NCI-H2227 (cell line): ENCODE data around the gene RB1.
"Not testable (repeated sequence)": the region's sequence is repeated elsewhere in the genome, so short reads cannot be mapped to it uniquely, and the experiment has no call there.

ENCODE experiments used
- DNase-seq: peaks from one replicate; lab custom pipeline; 2025; ENCODE audit not compliant: unreplicated experiment; lab: John Stamatoyannopoulos, UW

Gene RB1

DNA sequence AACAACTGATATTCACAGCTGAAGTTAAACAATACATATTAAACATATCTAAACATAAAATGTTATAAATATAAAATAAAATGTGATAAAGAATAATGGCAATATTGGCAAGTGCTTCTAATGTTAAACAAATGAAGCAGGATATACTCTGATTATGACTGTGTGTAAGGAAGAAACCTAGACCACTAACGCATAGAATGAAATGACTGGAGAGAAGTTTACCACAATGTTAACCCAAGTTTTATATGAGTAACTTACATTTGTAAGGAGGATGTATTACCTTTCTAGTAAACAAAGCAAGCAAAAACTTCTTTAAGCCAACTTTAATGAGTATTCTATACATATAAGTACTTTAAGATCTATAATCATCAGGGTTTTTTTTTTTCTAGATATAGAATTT, 43.0 kb downstream of the RB1 start:
- no peak for DNase-seq

DNA sequence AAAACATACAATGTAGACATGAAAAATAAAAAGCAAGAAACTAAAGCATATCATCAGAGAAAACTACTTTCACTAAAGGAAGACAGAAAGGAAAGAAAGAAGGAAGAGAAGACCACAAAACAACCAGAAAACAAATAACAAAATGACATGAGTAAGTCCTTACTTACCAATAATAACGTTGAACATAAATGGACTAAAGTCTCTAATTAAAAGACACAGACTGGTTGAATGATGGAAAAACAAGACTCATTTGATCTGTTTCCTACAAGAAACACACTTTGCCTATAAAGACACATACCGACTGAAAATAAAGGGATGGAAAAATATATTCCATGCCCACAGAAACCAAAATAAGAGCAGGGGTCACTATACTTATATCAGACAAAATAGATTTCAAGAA, 46.0 kb downstream of the RB1 start:
- DNase-seq, result no peak

GRCh38 chr13:48353590-48353989, 50.0 kb downstream of the RB1 start:
- DNase-seq, result no peak

DNA sequence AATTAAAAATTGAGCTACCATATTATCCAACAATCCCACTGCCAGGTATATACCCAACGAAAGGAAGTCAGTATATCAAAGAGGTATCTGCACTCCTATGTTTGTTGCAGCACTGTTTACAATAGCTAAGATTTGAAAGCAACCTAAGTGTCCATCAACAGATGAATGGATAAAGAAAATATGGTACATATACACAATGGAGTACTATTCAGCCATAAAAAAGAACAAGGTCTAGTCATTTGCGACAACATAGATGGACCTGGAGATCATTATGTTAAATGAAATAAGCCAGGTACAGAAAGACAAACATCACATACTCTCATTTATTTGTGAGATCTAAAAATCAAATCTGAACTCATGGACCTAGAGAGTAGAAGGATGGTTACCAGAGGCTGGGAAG, 52.0 kb downstream of the RB1 start:
- not testable (repeated sequence) for DNase-seq

DNA sequence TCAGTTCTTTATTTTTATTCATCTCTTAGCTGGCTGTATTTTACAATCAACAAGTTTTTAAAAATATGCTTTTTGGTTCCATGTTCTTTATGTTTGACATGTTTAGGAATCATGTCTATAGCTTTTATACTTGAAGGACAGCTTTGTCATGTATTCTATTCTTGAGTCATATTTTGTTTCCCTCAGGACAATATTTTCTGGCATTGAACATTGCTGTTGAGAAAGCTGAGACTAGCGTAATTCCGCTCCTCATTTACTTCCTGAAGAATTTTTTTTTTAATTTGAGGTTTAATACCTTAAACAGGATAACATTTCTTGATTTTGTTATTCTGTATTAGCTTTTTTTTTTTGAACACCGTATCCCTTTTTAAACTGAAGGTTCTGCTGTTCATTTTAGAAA, 53.2 kb downstream of the RB1 start:
- no peak for DNase-seq

DNA sequence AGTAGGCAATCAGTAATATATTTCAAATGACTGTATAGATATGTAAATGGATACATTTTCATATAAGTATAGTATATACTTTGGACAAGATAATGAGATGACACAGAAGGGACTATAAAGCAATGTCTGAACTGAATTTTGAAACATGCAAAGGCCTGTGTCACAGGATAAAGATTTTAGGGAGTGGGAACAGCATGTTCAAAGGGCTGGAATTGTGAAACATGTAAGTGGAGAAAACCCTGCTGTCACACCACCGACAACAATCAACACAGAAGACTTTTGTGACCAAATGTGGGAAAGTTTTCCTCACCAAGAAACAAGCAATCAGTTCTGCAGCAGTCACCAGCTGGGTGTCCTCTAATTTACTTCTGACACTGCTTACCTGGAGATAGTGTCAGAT, 66.4 kb downstream of the RB1 start:
- DNase-seq, result no peak

- no peak for DNase-seq
Measured at GRCh38 chr13:48370815-48371214, 67.3 kb downstream of the RB1 start.

GRCh38 chr13:48377857-48378256, 74.3 kb downstream of the RB1 start:
- no peak for DNase-seq

GRCh38 chr13:48380581-48380980, 77.0 kb downstream of the RB1 start:
- no peak for DNase-seq

DNA sequence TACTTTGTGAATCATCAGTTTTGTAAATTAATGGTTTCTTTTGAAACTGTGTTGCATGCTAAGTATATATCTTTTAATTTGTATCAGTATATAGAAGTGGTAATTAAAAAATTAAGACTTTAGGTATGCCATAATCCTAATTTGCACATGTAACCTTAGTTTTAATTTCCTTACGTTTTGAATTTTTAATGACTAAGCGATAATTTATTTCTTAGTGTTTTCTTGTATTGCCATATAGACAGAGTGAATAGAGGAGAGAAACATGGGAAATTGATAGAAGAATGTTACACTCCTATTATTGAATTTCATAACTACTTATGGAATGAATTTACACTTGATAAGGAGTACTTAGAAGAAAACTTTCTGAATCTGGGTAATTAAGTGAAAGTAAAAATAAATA, 79.8 kb downstream of the RB1 start:
- no peak for DNase-seq

DNA sequence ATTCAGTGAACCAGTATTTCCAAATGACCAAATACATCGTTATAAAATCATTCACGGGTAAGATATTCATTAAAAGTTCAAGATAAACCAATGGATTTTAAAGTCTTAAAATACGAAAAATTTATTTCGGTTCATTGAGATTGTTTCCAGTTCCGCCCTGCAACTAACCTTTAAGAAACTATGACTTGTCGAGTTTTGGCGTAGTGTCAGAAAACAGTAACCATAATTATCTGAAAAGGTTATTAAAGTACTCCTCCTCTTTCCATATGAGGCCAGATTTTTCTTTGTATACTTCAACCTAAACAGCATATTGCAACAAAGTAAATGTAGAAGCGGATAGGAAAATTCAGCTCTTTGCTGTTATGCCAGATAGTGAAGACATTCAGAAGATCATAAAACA, 83.3 kb downstream of the RB1 start:
- DNase-seq, result no peak

GRCh38 chr13:48391257-48391656, 87.7 kb downstream of the RB1 start:
- no peak for DNase-seq

DNA sequence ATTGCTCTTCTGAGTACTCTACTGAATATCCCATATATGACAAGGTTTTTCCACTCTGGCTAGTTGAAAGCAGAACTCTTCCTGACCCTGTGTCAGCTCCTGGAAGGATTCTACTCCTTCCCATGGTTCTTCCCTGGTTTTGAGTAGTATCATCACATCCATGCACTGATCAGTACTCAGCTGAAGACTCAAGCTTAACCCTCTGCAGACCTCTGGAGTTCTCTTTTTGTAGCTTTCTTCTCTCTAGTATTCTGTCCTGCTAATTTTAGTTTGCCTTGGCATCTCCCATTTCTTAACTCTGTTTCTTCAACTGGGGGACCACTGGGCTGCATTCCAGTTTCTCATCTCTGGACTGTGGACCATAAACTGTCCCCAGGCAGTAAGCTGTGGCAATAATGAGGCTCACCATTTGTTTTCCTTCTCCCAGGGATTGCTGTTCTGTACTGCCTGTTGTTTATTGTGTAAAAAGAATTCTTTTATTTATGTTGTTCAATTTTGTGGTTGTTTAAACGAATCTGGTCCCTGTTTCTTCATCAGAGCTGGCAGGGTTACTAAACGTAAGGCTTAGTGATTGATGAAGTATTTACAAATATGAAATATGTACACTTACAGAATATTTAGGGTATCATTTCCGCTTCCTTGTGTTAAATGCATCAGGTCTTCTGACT, 89.6 kb downstream of the RB1 start:
- DNase-seq, result no peak

DNA sequence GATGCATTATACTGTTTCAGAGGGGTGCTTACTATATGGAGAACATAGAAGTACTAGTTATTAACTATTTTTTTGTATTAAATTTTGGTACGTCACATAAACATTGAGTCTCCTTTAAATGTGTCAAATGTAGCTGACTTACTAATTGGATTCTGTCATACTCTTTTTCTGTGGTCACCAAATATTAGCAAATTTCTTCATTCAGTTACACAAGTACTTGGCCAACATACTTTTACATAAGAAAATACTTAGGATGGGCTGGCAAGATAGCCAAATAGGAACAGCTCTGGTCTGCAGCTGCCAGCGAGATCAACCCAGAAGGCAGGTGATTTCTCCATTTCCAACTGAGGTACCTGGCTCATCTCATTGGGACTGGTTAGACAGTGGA, 90.1 kb downstream of the RB1 start:
- DNase-seq, result no peak

DNA sequence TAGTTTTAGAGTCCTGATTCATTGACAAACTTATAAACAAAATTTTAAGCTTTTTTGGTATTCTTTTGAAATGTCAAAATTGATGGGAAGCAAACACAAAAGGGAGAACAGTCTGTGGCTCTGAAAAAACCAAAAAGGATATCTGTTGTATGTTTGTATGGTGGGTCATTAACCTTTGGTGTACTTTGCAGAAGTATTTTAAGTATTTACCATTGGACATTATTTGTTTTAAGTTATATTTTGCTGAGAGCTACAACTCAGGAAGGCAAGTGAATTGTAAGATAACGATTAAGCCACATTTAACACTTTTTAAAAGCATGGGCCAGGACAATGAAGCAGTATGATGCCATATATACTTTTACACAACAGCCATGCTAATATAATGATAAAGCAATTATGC, 94.2 kb downstream of the RB1 start:
- no peak for DNase-seq

DNA sequence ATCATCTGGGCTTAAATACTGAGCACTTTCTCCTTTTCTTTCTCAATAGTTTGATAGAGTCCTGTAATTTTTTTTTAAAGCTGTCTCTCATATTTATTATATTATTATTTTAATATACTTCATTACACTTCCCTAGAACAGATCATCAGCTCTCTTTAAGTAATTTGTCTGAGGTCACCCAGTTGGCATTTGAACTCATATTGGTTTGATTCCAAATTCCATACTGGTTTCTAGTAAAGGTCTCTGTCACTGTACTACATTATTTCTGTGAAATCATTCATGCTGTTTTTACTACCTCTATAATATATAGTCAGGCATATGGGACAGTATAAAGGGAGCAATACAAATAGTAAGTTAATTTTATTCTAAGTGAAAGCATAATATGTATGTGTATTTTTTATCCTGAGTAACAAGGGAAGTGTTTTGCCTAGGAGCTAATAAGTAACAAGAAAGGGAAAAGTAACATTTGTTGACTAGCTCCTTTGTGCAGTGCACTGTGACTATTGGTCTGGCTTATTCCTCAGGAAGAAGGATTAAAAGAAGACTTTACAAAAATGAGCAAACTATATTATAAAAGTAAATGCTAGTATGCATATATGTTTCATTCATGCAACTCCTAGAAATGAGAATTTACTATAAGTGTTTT, 95.0 kb downstream of the RB1 start:
- no peak for DNase-seq

DNA sequence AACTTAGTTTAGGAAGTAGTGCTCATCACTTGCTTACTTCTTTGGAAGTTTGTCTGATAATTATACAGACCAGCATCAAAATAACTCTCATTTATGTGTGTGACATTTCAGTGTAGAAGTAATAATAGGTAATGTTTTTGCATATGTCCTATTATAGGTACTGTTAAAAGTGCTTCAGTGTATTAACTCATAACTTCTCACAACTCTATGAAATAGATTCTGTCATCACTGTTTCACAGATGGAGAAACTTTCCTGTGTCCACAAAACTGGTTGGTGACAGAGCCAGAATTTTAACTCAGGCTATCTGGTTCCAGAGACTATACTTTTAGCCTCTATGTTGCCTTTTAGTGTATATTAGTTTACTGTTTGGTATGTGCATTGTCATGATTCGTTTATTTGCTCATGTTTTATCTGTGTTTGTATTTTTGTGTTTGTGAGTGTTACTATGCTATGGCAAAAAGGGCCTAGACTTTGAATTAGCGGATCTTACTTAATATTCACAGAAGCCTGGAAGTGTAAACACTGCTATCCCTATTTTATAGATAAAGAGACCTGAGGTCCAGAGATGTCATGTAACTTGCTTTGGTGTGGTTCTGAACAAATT, 96.6 kb downstream of the RB1 start:
- DNase-seq, result no peak

DNA sequence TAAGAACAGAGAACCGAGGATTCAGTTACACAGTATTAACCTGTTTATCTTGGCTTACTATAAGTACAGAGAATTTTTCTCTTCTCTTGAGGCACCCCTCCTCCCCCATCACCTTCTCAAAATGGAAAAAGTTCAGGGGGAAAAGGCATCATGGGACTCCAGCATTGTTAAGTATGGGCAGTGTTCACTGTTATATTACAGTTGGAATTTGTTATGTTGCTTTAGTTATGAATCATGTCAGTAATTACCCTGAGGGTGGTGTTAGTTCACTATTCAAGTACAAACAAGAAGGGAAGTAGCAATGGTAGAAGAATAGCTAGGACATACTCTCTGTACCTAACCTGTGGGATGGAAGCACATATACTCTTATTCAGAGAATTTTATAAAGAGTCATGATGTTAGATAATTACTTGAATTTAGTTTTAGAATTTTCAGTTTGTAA, 97.3 kb downstream of the RB1 start:
- DNase-seq, result no peak

- no peak for DNase-seq
Measured at GRCh38 chr13:48401480-48401879, 97.9 kb downstream of the RB1 start.

- DNase-seq, result no peak
Measured at GRCh38 chr13:48402325-48402932, 98.9 kb downstream of the RB1 start.

DNA sequence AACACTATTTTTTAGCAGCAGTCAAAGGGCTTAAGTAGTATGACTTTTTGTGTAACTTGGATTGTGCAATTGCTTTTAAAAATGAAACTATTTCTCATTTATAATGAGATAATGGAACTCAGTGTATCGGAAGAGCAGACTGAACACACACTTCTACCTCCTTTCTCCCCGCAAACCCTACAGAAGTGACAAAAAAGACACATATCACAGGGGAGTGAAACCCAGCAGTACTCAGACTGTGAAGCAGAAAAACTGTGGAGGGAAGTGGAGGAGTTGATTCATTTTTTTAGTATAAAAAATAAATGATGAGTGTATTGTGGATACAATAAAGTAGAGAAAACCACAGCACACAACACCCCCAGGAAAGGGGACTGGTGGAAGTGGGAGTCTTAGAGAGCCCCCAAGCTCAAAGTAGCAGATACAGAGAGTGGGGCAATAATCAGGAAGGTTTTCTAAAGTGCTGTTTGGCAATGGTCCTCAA, 99.6 kb downstream of the RB1 start:
- no peak for DNase-seq

DNA sequence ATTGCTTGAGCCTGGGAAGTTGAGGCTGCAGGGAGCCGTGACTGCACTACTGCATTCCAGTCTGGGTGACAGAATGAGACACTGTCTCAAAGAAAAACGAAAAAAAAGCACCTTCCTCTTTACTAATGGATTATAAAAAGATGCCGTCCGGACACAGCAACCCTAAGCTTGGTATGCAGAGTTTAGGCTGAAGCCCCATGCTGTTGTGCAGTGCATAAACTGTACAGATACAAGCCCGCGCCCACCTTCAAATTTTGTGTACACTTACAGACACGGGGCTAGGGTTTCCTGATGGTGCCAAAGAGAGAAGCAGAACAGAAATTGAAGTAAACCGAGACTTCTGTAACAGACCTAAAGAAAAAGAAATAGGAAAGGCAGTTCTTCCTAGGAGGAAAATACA, 100.4 kb downstream of the RB1 start:
- DNase-seq, result no peak
